Thyroid gland (tissue), 4 donors: ENCODE measurements around the gene DTYMK. TPM values are rescaled to one million over a fixed set of nuclear protein-coding genes. Genes with fewer than 3 reads are reported as not detected.

Experiments used
- DNase-seq, 2 donors: peaks; one replicate each; pipeline ENCODE4 v3.0.0-alpha.2; 2019
- H3K27ac ChIP-seq, 3 donors: fragments of 200-600 bp; sonication (generic); 1 replicate in 2 of 3; 2 replicates in 1 of 3; pipeline ENCODE4 v1.5.1; 2016 to 2019; ENCODE audit warnings: mild to moderate bottlenecking in 1 of 3, moderate library complexity in 1 of 3
- H3K27me3 ChIP-seq: fragments of 200-600 bp; sonication (generic); one replicate; pipeline ENCODE4 v1.5.1; 2019
- H3K36me3 ChIP-seq, 2 donors: fragments of 200-600 bp; sonication (generic); one replicate each; pipeline ENCODE4 v1.5.1; 2016 to 2019
- H3K4me1 ChIP-seq, 2 donors: fragments of 200-600 bp; sonication (generic); one replicate each; pipeline ENCODE4 v1.5.1; 2017 to 2019
- H3K4me3 ChIP-seq, 3 donors: fragments of 200-600 bp; sonication (generic); replicated peaks in 1 of 3; 1 replicate in 2 of 3; 2 replicates in 1 of 3; pipeline ENCODE4 v1.5.1; 2016; ENCODE audit warnings: mild to moderate bottlenecking in 1 of 3
- H3K9me3 ChIP-seq: fragments of 200-600 bp; sonication (generic); one replicate; pipeline ENCODE4 v1.5.1; 2017
- CTCF ChIP-seq, 6 experiments: fragments of 200-600 bp in 3 of 6; fragments of 450-650 bp in 3 of 6; sonication (generic) in 3 of 6; IDR thresholded peaks; one replicate each; pipeline ENCODE4 v1.5.1; 2016 to 2019; ENCODE audit warnings: antibody characterized with exemption in 6 of 6, mild to moderate bottlenecking in 2 of 6, inconsistent platforms in 1 of 6, moderate library complexity in 1 of 6
- POLR2A ChIP-seq, 2 donors: fragments of 450-650 bp; IDR thresholded peaks; one replicate each; pipeline ENCODE4 v1.6.1; 2017; ENCODE audit warnings: antibody characterized with exemption in 2 of 2, mild to moderate bottlenecking in 2 of 2, moderate library complexity in 1 of 2
- WGBS, 2 donors: methylation state at CpG; one replicate each; pipeline ENCODE4 v1.1.5; 2017; 5-methylcytosine and 5-hydroxymethylcytosine counted together
- intact Hi-C: fragments of 100-400 bp; cut with DNase I; formaldehyde crosslinking; loops from one replicate; pipeline ENCODE4 v1.15.1; 2023
- total RNA-seq, 4 donors: library from RNA; depleted of rRNA; stranded (reverse); fragments of >200 nt; gene quantifications; one replicate each; pipeline ENCODE4 v1.2.3, GENCODE V29; 2016

Gene DTYMK
- total RNA-seq, 4 donors from 2014 or later: 9.6 to 24.0 (median 15.7) TPM

DNA sequence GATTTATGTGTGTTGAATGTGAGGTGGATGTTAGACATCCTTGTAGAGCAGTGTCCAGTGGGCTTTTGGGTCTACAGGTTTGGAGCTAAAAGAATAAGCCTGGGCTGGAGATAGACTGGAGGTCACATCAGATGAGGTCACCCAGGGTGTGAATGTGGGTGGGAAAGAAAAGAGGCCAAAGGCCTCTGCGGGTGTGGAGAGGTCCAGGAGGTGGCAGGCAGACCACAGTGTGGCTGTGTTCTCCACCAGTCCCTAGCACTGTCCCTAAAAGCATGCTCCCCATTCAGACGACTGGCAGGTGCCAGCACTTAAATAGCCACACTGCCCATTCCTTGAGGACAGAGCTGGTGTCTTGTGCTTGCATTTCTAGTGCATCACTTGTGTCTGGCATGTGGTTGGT is 45.0 kb downstream of the DTYMK start:
- Histone ChIP-seq H3K27me3 (no peaks in the 10 kb centered on the region), H3K4me3 (no peak overlapping the region), H3K4me1 (peaks cover 9 to 17% of the 10 kb centered on the region in 2 donors), H3K27ac (no peak overlapping the region), H3K9me3 (no peaks in the 10 kb centered on the region), H3K36me3 (no peaks in the 10 kb centered on the region)
- DNase-seq: no peak
- intact Hi-C loops: no loop called here
- WGBS, 2 donors: 78 to 82% methylated on average over 2 of the region's 2 CpGs
- TF ChIP-seq POLR2A (IDR thresholded peaks at IDR 0.05) (no peak), CTCF (IDR thresholded peaks at IDR 0.05) (no peak)

DNA sequence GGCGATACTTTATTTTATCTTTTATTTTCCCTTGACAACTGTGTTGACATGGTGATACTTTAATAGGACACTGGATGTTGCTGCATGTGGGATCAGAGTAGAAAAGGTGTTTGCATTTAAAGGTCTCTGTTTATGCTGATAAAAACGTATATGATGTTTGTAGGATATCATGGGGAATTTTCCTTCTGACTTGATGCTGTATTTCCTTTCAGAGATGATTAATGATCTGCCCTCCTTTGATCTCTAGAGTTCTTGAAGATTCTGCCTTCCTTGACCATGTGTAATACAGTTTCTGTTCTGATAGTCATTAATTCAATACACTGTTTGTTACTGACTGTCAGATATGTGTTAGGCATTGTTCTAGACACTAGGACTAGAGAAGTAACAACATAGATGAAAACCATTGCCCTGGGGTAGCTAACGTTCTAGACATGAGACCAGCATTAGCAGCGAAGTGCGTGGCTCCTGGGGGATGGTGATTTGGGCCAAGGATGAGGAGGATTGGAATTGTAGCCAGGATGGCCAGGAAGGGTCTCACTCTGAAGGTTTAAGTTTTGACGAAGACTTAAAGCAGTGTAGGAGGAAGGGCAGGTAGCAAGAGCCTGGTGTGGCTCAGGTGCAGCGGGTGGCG is 46.3 kb downstream of the DTYMK start:
- no peak overlapping the region for H3K27ac ChIP-seq
- intact Hi-C loops: no loop called here
- no peaks in the 10 kb centered on the region for H3K36me3 ChIP-seq
- H3K4me3 ChIP-seq: no peak overlapping the region
- H3K4me1 ChIP-seq: peaks cover 20 to 25% of the 10 kb centered on the region in 2 donors
- H3K27me3 ChIP-seq: no peaks in the 10 kb centered on the region
- no peaks in the 10 kb centered on the region for H3K9me3 ChIP-seq
- 93% methylated on average over 8 of the region's 8 CpGs for WGBS, 2 donors
- TF ChIP-seq CTCF (IDR thresholded peaks at IDR 0.05) (no peak), POLR2A (IDR thresholded peaks at IDR 0.05) (no peak)
- DNase-seq: no peak

GRCh38 chr2:241639385-241639784 is 47.2 kb downstream of the DTYMK start:
- no peak for DNase-seq
- 97 to 99% methylated on average over 3 to 7 of the region's 7 CpGs for WGBS, 2 donors
- Histone ChIP-seq H3K27ac (no peak overlapping the region), H3K4me1 (peaks cover 20 to 26% of the 10 kb centered on the region in 2 donors), H3K9me3 (no peaks in the 10 kb centered on the region), H3K27me3 (no peaks in the 10 kb centered on the region), H3K36me3 (no peaks in the 10 kb centered on the region), H3K4me3 (no peak overlapping the region)
- intact Hi-C loops: no loop called here
- no peak for TF ChIP-seq POLR2A (IDR thresholded peaks at IDR 0.05)
- no peak for TF ChIP-seq CTCF (IDR thresholded peaks at IDR 0.05)

GRCh38 chr2:241638940-241639339 is 47.7 kb downstream of the DTYMK start:
- intact Hi-C loops: no loop called here

More at GRCh38 chr2:241638940-241639339, 47.7 kb downstream of the DTYMK start:
- TF ChIP-seq CTCF (IDR thresholded peaks at IDR 0.05): no peak
- no peak for TF ChIP-seq POLR2A (IDR thresholded peaks at IDR 0.05)
- H3K27ac ChIP-seq: no peak overlapping the region
- H3K36me3 ChIP-seq: no peaks in the 10 kb centered on the region
- H3K9me3 ChIP-seq: no peaks in the 10 kb centered on the region
- peaks cover 20 to 26% of the 10 kb centered on the region in 2 donors for H3K4me1 ChIP-seq
- no peak for DNase-seq
- 96 to 97% methylated on average over 6 to 13 of the region's 14 CpGs for WGBS, 2 donors
- H3K27me3 ChIP-seq: no peaks in the 10 kb centered on the region
- H3K4me3 ChIP-seq: no peak overlapping the region
